Bronchial epithelial cell (primary cell): ENCODE measurements around the gene CHD5. TPM values are rescaled to one million over a fixed set of nuclear protein-coding genes. Genes with fewer than 3 reads are reported as not detected.

Source experiments
- DNase-seq: peaks from one replicate; pipeline ENCODE4 v3.0.0-alpha.2; 2010; ENCODE audit warnings: low read depth
- FAIRE-seq: peaks from 2 replicates; lab custom pipeline; 2011; peaks lifted over from hg19 to GRCh38; lab: Jason Lieb, UNC
- H3K27me3 ChIP-seq: 2 replicates; pipeline ENCODE4 v1.5.1; 2011; ENCODE audit warnings: low read length; ENCODE audit not compliant: control insufficient read depth, insufficient read depth
- H3K36me3 ChIP-seq: 2 replicates; pipeline ENCODE4 v1.5.1; 2011; ENCODE audit warnings: low read length; ENCODE audit not compliant: control insufficient read depth, insufficient read depth
- H3K4me3 ChIP-seq: 2 replicates; pipeline ENCODE4 v1.5.1; 2011; ENCODE audit warnings: mild to moderate bottlenecking, low read depth, low read length, control low read depth
- total RNA-seq: library from RNA; depleted of rRNA; stranded (reverse); fragments of >200 nt; gene quantifications from 2 replicates; pipeline ENCODE4 v1.2.1, GENCODE V29; 2014
- TF ChIP-seq, protein P1 (sequence below): IDR thresholded peaks from 2 replicates; pipeline ENCODE4 v1.5.1; 2011; ENCODE audit warnings: mild to moderate bottlenecking, moderate library complexity, low read length, control low read depth, inconsistent platforms; ENCODE audit not compliant: insufficient read depth, severe bottlenecking

The CHD5 gene
- total RNA-seq, 1 donor from 2014 or later: 0.26 TPM

DNA sequence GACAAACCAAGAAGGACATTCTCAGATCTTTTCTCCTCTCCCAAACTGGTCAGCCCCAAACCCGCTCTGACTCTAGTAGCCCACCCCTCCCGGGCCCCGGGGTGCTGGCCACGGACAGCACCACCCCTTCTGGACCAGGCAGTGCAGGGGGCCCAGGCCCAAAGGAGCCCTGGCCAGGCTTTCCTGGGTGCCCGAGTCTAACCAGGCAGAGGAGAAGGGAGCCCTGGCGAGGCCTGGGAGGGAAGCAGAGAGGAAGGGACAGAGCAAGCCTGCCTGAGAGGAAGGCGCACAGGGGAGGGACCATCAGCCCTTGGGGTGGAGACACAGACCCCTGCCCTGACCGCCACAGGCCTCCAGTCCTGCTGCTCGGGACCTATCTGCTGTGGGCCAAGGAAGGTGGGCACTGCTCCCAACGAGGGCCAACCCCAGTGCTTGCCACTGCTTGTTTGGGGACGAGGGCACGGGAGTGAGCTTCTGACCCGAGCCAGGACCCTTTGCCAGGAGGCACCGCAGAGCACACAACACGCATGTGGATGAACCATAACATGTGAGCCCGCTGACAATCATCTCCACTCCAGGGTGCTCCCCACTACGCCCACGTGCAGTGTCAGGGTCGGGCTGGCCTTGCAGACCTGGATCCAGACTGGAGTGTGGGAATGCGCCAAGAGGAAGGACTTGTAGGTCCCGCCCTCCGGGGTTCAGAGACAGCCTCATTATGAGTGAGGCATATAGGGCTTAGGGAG, 76.8 kb downstream of the CHD5 start:
- no peak for DNase-seq
- no peaks in the 10 kb centered on the region for H3K27me3 ChIP-seq
- H3K36me3 ChIP-seq: no peaks in the 10 kb centered on the region
- no peak overlapping the region for H3K4me3 ChIP-seq
- no peak for FAIRE-seq
- TF ChIP-seq, protein P1, sequence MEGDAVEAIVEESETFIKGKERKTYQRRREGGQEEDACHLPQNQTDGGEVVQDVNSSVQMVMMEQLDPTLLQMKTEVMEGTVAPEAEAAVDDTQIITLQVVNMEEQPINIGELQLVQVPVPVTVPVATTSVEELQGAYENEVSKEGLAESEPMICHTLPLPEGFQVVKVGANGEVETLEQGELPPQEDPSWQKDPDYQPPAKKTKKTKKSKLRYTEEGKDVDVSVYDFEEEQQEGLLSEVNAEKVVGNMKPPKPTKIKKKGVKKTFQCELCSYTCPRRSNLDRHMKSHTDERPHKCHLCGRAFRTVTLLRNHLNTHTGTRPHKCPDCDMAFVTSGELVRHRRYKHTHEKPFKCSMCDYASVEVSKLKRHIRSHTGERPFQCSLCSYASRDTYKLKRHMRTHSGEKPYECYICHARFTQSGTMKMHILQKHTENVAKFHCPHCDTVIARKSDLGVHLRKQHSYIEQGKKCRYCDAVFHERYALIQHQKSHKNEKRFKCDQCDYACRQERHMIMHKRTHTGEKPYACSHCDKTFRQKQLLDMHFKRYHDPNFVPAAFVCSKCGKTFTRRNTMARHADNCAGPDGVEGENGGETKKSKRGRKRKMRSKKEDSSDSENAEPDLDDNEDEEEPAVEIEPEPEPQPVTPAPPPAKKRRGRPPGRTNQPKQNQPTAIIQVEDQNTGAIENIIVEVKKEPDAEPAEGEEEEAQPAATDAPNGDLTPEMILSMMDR: no peak

DNA sequence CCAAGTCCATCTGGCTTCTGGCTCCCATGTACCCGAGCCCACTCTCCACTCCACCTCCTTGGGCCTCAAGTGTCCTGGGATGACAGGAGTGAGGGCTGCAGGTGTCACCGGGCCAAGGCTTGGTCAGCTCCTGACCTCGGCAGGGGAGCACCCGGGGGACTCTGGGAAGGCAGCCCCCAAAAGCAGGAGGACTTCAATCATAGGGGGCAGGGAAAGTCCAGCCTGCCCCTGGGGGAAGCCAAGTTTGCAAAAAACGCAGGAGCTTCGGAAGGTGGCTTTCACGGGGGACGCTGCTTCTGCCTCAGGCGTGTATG, 77.6 kb downstream of the CHD5 start:
- no peaks in the 10 kb centered on the region for H3K27me3 ChIP-seq
- FAIRE-seq: no peak
- DNase-seq: no peak
- no peak overlapping the region for H3K4me3 ChIP-seq
- H3K36me3 ChIP-seq: no peaks in the 10 kb centered on the region
- TF ChIP-seq, protein P1: no peak

DNA sequence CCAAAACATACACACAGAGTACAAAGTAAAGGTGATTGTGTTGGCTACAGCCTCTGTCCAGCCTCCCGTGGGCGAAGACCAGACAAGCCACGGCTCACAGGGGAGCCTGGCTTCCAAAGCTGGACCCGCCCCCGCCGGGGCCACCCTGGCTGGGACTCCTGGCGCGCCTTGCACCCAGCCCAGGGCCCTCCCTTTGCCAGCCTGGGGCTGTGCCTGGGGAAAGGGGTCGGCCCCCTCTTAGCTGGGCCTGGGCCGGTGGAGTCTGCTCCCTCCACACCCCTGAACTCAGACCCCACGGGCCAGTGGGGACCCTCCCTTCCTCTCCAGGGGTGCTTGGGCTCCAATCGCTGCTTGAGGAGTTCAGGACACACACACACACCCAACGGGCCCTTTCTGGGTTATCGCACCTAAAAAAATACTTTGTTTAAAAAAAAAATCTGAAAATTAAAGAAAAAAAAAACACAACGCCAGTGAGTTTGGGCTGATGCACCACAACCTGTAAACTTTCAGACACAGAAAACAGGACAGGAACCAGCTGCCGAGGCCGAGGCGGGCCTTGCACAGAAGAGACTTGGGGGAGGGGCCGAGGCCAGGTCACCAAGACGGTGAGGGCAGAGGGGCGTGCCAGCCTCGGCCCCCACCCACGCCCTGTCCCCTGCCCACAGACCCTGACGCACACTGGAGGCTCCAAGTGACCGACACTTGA, 78.1 kb downstream of the CHD5 start:
- no peak for FAIRE-seq
- no peak for DNase-seq
- TF ChIP-seq, protein P1: no peak

DNA sequence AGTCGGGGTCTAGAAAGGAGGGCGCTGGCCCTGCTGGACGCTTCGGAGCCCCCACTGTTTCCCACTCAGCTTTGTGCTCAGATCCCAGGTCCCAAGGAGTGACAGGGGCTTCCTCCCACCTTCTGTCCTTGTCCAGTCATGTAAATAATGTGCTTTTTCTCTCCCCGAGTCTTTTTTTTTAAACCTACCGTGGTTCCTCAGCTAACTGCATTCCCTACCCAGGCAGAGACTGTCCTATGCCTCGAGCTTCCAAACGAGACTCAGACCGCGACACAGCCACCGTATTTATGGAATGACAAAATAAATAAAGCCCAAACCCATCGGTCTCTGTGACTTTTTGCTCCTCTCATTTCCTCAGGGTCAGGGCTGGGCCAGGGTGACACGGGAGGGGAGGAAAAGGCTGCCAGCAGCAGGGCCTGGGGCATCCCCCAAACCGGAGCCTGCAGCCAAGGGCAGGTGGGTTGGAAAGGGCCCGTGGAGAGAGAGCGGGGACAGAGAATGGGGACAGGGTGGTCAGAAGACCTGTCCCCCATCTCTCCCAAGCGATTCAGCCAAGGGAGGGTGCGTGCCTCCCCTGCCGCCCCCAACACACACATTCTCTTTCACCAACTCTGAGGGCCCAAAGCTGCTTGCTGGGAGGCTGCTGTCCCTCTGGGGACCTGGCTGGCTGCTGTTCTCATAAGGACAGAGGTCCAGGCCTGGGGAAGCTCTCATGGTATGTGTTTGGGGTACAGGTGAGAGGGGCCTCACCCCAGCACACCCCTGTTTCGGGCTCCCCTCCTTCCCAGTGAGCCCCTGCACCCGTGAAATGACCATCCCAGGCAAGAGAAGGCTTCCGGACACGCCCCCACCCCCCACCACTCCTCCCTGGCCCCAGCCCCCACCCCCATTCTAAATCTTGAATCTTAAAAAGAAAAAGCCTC, 79.0 kb downstream of the CHD5 start:
- no peak for DNase-seq
- TF ChIP-seq, protein P1: no peak
- no peak for FAIRE-seq
- H3K36me3 ChIP-seq: no peaks in the 10 kb centered on the region
- H3K27me3 ChIP-seq: peaks cover 1% of the 10 kb centered on the region
- no peak overlapping the region for H3K4me3 ChIP-seq

More for the DNA sequence above, 78.1 kb downstream of the CHD5 start:
- Histone ChIP-seq H3K27me3 (peaks cover 1% of the 10 kb centered on the region), H3K36me3 (no peaks in the 10 kb centered on the region), H3K4me3 (no peak overlapping the region)

DNA sequence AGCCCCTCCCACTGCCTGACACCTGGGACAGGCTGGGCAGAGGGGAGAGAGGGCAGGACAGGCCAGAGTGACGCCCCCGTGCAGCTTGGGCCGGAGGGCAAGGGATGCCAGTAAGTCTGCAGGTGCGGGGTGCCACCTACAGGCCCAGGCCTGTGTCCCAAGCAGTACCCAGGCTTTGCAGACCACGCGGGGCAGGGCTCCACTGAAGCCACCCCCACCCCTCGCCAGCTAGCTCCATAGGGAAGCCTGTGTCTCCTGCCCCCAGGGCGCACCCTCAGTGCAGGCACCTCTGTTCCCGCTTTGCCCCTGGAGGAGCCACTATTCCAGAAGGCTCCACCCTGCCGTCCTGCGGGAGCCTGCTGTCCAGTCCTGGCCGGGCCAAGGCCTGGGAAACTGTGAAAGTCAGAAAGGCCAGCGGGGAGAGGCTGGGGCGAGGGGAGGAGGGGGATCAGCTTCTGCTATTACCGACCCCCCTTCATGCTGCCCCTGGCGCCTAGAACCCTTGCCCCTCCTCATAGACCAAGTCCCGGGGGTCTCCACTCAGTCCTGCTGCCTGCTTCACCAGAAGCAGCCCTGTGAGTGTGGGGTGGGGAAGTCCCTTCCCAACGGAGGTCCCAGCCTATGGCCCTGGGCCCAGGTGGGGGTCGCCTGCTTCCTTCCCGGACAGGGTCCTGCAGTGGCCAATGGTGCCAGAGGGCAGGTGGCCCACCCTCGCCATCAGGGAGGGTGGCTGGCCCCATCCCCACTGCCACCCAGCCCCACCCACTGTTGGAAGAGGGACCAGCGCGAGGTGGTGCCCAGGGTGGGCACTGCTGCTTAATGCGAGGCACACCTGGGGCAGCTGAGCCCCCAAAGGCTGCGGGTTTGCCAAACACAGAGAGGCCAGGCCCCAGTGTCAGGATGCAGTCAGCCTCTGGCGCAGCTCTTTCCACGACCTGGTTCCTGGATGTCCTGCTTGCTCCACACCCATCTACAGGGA, 80.0 kb downstream of the CHD5 start:
- Histone ChIP-seq H3K4me3 (no peak overlapping the region), H3K27me3 (peaks cover 1% of the 10 kb centered on the region), H3K36me3 (no peaks in the 10 kb centered on the region)
- FAIRE-seq (no peak), DNase-seq (no peak)
- TF ChIP-seq, protein P1: peak; percentile 20
